GM19351 (cell line): ENCODE data around the gene MPL.

Experiments used
- ATAC-seq: cut with Tn5 transposase; IDR thresholded peaks from one replicate; pipeline ENCODE4 v1.9.1; 2021; ENCODE audit warnings: mild to moderate bottlenecking, moderate library complexity; ENCODE audit not compliant: unreplicated experiment

The MPL gene

GRCh38 chr1:43402089-43402865 lies 64.7 kb downstream of the MPL start:
- ATAC-seq: no peak
